NOMO-1 treated with dmso at 0.1 percent for 144 hours (cell line): ENCODE results near the gene RPP21.

Experiments used
- DNase-seq: peaks from one replicate; lab custom pipeline; 2025; ENCODE audit not compliant: unreplicated experiment; lab: John Stamatoyannopoulos, UW

Gene RPP21

GRCh38 chr6:30344868-30345671 is at the start of gene RPP21:
RPP21 (plus strand) TSS chr6:30345156; CDS start chr6:30345172, 16 bp downstream.
- DNase-seq: peak; percentile 58

DNA sequence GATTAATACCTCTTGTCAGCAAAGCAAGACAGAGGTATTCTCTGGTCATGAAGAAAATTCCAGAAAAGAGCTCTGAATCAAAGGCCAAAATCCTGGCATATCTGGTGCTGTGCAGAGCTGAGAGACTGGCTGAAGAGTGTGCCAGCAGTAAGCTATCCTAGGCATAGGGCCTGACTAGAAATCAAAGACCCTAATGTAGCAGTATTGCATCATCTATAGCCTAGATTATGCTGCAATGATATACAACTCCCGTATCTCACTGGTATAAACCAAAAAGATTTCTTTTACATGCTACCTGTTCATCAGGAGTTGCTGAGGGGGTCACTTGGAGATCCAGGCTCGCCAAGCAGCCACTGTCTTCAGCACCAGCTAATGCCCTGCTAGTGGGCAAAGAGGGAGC is 49.1 kb upstream of the RPP21 start:
- no peak for DNase-seq

GRCh38 chr6:30304002-30304401 is 41.0 kb upstream of the RPP21 start:
- DNase-seq: no peak

DNA sequence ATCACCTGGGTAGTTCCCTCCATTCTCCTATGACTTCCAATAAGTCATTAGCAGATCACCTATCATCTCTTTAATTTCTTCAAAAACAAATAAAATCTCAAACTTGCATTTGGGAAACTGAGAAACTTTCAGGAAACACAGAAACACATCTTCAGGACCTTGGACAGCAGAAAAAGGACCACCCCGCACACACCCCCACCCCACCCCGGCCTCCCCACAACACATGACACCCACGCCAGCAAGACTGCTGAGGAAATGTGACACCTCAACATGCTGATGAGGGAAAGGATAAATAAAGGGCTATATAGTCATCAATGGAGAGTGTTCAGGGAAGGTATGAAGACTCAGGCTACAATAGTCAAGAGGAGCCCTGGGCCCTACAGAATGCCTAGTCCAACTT is 33.9 kb upstream of the RPP21 start:
- DNase-seq: no peak

- no peak for DNase-seq
These were observed 33.3 kb upstream of the RPP21 start for GRCh38 chr6:30311671-30312070.

DNA sequence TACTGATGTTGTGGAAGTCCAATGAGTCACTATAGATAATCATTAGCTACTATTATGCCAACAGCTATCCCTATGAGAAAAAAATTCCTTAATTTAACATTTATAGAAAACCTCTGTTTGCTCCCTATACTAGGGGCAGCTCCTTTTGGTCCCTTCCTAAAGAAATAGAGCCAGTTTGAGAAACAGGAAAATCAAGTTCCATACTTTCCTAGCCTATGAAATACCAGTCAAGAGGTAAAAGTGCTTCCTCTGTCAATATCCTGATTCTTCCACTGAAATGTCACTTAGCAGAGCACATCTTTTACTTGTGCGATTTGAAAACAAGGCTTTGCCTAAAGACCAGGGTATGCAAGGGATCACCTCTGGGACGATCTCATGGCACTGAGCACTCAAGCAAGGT is 32.7 kb upstream of the RPP21 start:
- no peak for DNase-seq

DNA sequence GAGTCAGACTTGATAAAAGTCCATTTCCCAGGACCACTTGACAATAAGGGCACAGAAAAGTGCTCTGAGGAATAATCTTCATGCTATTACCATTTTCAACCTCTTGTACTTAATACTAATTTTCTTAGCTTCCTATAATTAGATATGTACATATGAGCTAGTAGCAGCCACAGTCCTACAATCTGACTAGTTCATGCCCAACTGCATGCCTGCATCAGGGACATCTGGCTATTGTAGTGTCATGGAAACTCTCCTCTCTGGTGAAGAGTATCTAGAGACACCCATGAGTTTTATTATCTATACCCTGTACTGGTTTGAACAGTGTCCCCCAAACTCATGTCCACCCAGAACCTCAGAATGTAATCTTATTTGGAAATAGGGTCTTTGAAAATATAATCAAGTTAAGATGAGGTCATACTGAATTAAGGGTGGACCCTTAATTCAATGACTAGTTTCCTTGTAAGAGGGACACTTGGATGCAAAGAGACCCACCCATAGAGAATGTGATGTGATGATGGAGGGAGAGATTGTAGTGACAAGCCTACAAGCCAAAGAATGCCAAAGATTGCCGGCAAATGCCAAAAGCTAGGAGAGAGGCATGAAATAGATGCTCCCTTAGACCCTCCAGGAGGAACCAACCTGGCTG is 32.2 kb upstream of the RPP21 start:
- no peak for DNase-seq

GRCh38 chr6:30315156-30315555 is 29.8 kb upstream of the RPP21 start:
- DNase-seq: no peak

DNA sequence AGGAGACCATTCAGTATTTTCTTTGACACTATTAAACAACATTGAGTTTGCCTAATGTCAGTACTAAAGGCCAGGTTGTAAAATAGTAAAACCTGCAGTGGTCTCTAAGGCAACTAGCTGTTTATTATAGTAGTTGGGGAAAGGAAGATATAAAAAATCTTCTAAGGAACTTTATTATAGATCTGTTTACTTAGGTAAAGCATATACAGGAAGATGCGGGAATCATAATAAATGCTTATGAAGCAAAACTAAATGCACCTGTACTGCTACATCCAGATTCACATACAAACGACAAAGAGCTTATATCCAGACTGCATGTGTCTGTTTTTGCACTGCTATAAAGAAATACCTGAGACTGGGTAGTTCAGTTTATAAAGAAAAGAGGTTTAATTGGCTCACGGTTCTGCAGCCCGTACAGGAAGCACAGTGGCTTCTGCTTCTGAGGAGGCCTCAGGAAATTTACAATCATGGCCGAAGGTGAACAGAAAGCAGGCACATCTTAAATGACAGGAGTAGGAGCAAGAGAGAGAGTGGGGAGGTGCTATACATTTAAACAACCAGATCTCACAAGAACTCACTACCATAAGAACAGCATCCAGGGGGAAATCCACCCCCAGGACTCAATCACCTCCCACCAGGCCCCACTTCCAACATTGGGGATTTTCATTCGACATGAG is 26.9 kb upstream of the RPP21 start:
- no peak for DNase-seq

DNA sequence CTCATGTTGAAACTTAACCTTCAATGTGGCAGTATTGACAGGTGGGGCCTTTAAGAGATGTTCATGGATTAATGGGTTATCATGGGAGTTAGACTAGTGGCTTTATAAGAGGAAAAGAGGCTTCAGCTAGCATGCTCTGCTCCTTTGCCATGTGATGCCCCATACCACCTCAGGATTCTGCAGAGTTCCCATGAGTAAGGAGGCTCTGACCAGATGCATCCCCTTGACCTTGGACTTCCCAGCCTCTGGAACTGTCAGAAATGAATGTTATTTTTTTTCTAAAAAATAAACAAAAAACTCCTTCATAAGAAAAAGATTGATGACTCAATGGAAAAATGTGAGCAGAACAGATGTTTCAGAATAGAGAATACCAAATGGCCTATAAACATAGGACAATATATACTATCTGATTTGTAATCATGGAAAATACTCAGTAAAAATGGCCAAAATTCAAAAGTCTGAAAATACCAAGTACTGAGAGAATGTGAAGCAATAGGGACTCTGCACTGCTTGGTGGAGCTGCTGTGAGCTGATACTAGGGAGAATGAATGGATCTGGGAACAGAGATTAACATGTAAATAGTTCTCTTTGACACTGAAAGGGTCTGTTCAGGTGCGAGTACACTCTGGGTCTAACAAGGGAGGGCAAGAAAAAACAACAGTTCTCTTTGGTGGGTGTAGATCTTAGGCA is 25.7 kb upstream of the RPP21 start:
- DNase-seq: no peak

GRCh38 chr6:30321692-30322388 is 23.1 kb upstream of the RPP21 start:
- DNase-seq: no peak

DNA sequence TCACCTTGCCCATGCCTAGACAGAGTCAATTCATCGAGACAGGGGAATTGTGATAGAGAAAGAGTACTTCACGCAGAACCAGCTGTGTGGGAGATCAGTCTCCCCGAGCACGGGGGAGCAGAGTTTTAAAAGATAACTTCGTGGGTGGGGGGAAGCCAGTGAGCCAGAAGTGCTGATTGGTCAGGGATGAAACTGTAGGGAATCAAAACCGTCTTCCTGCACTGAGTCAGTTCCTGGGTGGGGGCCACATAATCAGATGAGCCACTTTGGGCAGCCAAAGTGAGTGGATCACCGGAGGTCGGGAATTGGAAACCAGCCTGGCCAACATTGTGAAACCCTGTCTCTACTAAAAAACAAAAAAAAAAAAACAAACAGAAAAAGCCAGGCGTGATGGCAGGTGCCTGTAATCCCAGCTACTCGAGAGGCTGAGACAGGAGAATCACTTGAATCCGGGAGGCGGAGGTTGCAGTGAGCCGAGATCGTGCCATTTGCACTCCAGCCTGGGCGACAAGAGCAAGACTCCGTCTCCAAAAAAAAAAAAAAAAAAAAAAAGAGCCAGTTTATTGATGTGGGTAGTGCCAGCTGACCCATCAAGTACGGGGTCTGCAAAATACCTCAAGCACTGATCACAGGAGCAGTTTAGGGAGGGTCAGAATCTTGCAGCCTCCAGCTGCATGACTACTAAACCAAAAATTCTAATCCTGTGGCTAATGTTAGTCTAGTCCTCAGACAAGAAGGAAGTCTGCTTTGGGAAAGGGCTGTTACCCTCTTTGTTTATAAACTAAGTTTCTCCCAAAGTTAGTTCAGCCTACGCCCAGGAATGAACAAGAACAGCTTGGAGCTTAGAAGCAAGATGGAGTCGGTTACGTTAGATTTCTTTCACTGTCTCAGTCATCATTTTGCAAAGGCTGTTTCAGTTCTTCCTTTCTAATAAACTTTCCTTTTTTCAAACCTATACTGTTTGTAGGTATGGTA is 22.1 kb upstream of the RPP21 start:
- DNase-seq: no peak

DNA sequence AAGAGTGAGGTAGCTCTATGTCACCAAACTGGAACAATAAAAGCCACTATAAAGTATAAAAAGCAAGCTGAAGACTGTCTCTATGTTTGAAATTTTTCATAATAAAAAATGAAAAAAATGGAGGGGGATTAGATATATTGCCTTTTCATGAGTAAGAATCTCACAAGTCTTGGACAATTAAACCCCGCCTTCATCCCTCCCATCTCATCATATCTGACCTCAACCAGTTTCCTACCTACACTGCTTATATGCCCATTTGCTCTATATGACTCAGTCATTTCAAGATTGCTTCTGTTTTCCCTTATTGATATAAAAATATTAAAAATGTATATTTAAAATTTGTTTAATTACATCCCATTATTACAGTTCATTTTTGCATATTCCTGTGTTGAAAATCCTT is 21.1 kb upstream of the RPP21 start:
- no peak for DNase-seq

DNA sequence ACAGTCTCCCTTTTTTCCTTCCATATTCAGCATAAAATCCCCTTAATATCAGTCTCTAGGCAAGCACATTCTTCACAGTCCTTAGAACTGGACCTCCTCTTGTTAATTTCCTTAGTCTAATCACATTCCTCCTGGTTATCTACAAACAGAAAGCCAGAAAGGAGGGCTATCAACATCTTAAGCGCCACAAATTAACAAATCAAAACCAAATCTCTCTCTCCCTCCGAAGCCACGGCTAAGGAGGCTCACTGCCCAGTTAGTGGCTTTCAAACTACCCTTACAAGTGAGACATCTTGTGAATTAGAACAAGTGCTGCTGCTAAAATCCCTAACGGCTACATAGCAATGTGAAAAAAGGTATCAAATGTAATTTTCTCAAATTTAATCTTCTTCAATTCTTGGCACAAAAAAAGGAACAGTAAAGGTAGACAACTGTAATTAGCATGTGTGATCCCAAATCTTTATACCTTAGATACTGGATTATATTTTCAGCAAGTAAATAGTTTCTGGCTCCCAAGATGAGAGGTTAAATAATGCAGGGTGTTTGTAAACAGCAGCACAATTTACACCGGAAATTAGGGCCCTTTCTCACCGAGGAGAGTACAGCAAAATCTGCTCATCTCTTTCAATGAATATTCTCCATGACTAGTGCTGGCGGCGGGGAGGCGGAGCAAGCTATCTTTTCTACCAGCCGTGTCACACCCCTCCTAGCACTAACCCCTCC is 19.6 kb upstream of the RPP21 start:
- DNase-seq: peak; percentile 22

GRCh38 chr6:30325873-30326525 is 19.0 kb upstream of the RPP21 start:
- peak; percentile 51 for DNase-seq

- peak; percentile 37 for DNase-seq
These were observed 18.3 kb upstream of the RPP21 start, which contains the start of gene TRIM39 for GRCh38 chr6:30326526-30327231. TRIM39 (plus strand) TSS chr6:30326927; CDS start chr6:30329318, 2,391 bp downstream.

- no peak for DNase-seq
These were observed 17.7 kb upstream of the RPP21 start for GRCh38 chr6:30327232-30327746.

DNA sequence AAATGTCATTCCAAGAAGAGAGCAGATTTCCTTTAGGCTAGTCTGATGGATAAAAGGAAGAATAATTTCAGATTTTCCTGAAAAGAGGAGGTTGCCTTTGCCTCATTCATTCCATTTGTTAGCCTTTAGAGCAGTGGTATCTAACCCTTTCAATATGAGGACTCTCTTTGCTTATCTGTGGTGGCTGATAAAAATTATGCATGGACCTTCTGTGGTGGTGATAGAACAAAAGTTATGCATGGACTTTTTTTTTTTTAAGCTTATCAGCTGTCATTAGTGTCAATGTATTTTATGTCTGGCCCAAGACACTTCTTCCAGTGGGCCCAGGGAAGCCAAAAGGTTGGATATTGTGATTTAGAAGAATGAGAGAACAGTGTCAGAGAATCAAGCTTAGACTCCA is 16.6 kb upstream of the RPP21 start:
- no peak for DNase-seq
